ENCODE results near the gene ADAM20.
"Not testable (repeated sequence)": the region's sequence is repeated elsewhere in the genome, so short reads cannot be mapped to it uniquely, and the experiment has no call there.

ADAM20 gene

GRCh38 chr14:70515811-70516210, 19.0 kb downstream of the ADAM20 start:
- Histone ChIP-seq H3K27me3 (ENCODE audit: low read depth) (no peaks in the 10 kb centered on the region), H3K4me3 (no peak overlapping the region), H3K36me3 (replicated peaks) (no peaks in the 10 kb centered on the region), H3K4me1 (no peaks in the 10 kb centered on the region), H3K9me3 (no peaks in the 10 kb centered on the region)
- DNase-seq (ENCODE audit: low spot score in 2 of 2), result no peak
- in situ Hi-C loops (cut with MboI; ENCODE audit: low sequenced_read_pairs), result no loop called here

DNA sequence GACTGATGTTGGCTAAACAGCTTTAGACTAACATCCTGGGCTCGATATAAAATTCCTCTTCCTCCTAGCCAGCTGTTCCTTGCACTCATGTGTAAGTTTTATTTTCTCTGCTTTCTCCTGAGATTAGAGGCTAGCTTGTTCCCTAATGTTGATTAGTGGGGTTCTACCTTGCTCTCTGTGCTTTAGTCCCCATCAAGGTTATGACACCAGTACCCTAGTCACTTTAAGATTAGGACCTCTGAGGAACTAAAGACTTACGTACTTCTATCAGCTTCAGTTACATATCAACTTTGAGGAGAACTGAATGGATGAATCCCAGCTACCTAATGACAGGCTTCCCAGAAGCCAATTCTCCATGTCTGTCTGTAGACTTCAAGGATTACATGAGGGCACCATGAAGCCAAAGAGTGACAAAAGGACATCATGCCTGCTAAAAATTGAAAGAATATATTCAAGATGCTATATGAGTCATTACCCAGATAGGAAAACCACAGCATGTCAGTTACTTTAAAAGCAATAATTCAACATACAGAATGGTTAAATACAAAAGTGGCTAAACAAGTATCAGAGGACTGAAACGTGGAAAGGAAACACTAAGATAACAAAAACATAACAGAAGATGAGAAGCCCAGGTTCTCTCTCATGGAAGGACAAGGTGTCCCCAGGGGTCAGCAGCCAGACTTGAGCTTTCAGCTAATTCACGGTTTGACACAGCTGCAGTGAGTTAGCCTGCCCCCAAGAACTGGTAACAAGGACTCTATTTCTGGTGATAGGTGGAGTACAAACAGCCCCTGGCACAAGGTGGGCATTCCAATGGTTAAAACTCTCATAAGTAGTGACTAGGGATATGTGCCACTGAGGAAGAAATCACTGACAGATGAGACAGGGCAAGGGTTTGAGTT, 20.4 kb downstream of the ADAM20 start:
- no peaks in the 10 kb centered on the region for H3K27me3 ChIP-seq (ENCODE audit: low read depth)
- in situ Hi-C loops (cut with MboI; ENCODE audit: low sequenced_read_pairs), result no loop called here
- H3K4me1 ChIP-seq, result no peaks in the 10 kb centered on the region
- DNase-seq (ENCODE audit: low spot score in 2 of 2), result no peak
- no peaks in the 10 kb centered on the region for H3K9me3 ChIP-seq
- no peak overlapping the region for H3K4me3 ChIP-seq
- H3K36me3 ChIP-seq (replicated peaks), result no peaks in the 10 kb centered on the region

DNA sequence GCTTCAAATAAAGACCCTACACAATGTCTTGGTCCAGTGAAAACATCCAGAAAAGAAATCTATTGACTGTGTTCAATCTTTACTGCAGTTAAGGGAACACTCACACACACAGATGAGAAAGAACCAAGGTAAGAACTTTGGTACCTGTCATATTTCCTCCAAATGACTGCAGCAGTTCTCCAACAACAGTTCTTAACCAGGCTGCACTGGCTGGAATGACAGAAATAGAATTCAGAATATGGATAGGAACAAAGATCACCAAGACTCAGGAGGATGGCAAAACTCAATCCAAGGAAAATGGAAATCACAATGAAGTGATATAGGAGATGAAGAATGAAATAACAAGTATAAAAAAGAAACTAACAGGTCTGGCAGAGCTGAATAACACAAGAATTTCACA, 36.6 kb downstream of the ADAM20 start:
- Histone ChIP-seq H3K4me1 (no peaks in the 10 kb centered on the region), H3K36me3 (replicated peaks) (no peaks in the 10 kb centered on the region), H3K4me3 (no peak overlapping the region), H3K9me3 (no peaks in the 10 kb centered on the region), H3K27me3 (ENCODE audit: low read depth) (no peaks in the 10 kb centered on the region)
- no peak for DNase-seq (ENCODE audit: low spot score in 2 of 2)
- in situ Hi-C loops (cut with MboI; ENCODE audit: low sequenced_read_pairs), result no loop called here

DNA sequence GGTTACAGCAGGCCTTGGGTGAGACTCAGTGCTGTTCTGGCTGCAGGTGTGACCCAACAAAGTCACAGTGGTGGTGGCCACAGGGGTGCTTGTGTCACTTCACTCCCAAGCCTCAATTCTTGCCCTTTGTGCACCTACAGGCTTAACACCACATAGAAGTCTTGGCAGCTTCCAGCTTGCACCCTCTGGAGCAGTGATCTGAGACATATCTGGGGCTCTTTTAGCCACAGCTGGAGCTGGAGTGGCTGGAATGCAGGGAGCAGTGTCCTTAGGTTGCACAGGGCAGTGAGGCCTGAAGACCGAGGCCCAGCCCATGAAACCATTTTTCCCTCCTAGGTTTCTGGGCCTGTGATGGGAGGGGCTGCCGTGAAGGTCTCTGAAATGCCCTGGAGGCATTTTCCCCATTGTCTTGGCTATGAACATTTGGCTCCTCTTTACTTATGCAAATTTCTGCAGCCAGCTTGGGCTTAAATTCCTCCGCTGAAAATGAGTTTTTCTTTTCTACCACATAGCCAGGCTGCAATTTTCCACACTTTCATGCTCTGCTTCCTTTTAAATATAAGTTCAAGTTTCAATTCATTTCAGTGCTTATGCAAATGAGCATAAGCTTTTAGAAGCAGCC, 45.1 kb downstream of the ADAM20 start:
- in situ Hi-C loops (cut with MboI; ENCODE audit: low sequenced_read_pairs), result no loop called here
- H3K9me3 ChIP-seq, result peaks cover 8% of the 10 kb centered on the region
- H3K4me3 ChIP-seq, result no peak overlapping the region
- DNase-seq (ENCODE audit: low spot score in 2 of 2), result peak; percentile 45 to 51
- no peaks in the 10 kb centered on the region for H3K4me1 ChIP-seq
- H3K36me3 ChIP-seq (replicated peaks), result no peaks in the 10 kb centered on the region
- no peaks in the 10 kb centered on the region for H3K27me3 ChIP-seq (ENCODE audit: low read depth)

DNA sequence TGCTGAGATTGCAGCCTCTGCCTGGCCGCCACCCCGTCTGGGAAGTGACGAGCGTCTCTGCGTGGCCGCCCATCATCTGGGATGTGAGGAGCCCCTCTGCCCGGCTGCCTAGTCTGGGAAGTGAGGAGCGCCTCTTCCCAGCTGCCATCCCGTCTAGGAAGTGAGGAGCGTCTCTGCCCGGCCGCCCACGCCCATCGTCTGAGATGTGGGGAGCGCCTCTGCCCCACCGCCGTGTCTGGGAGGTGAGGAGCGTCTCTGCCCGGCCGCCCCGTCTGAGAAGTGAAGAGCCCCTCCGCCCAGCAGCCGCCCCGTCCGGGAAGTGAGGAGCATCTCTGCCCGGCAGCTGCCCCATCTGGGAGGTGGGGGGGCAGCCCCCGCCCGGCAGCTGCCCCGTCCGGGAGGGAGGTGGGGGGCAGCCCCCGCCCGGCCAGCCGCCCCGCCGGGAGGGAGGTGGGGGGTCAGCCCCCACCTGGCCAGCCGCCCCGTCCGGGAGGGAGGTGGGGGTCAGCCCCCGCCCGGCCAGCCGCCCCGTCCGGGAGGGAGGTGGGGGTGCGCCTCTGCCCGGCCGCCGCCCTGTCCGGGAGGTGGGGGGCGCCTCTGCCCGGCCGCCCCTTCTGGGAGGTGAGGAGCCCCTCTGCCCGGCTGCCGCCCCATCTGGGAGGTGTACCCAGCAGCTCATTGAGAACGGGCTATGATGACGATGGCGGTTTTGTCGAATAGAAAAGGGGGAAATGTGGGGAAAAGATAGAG, 57.3 kb downstream of the ADAM20 start:
- H3K36me3 ChIP-seq (replicated peaks); H3K4me1 ChIP-seq; DNase-seq (ENCODE audit: low spot score in 2 of 2); in situ Hi-C loops (cut with MboI; ENCODE audit: low sequenced_read_pairs); H3K27me3 ChIP-seq (ENCODE audit: low read depth); H3K4me3 ChIP-seq; H3K9me3 ChIP-seq: not testable (repeated sequence)

DNA sequence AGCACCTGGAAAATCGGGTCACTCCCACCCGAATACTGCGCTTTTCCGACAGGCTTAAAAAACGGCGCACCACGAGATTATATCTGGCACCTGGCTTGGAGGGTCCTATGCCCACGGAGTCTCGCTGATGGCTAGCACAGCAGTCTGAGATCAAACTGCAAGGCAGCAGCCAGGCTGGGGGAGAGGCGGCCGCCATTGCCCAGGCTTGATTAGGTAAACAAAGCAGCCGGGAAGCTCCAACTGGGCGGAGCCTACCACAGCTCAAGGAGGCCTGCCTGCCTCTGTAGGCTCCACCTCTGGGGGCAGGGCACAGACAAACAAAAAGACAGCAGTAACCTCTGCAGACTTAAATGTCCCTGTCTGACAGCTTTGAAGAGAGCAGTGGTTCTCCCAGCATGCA, 59.3 kb downstream of the ADAM20 start:
- H3K4me1 ChIP-seq; H3K27me3 ChIP-seq (ENCODE audit: low read depth); H3K4me3 ChIP-seq; H3K9me3 ChIP-seq; H3K36me3 ChIP-seq (replicated peaks); in situ Hi-C loops (cut with MboI; ENCODE audit: low sequenced_read_pairs); DNase-seq (ENCODE audit: low spot score in 2 of 2): not testable (repeated sequence)

DNA sequence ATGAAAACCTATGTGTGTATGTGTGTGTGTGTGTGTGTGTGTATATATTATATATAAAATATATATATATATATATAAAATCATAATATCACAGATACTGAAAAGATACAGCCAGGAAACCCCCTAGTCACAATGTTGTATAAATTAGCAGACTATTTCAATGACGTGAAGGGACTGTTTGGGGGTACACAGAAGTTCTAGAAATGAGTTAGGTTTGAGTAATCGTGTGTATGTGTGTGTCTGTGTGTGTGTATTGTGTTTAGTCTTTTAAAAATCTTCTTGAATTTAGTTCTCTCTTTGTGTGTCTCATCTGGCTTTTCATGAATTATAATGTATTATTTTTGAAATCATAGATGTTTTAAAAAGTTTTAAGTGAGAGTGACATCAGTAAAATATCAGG, 61.0 kb downstream of the ADAM20 start:
- H3K36me3 ChIP-seq (replicated peaks), result no peaks in the 10 kb centered on the region
- no peaks in the 10 kb centered on the region for H3K27me3 ChIP-seq (ENCODE audit: low read depth)
- DNase-seq (ENCODE audit: low spot score in 2 of 2), result no peak
- no peaks in the 10 kb centered on the region for H3K9me3 ChIP-seq
- in situ Hi-C loops (cut with MboI; ENCODE audit: low sequenced_read_pairs), result no loop called here
- H3K4me1 ChIP-seq, result no peaks in the 10 kb centered on the region
- H3K4me3 ChIP-seq, result no peak overlapping the region
